Progenitor cell of endocrine pancreas (in vitro differentiated cells): Measurements from ENCODE around the gene SPEG. TPM values are rescaled to one million over a fixed set of nuclear protein-coding genes. Genes with fewer than 3 reads are reported as not detected.

ENCODE experiments used
- DNase-seq: peaks from one replicate; pipeline ENCODE4 v3.0.0; 2021; ENCODE audit warnings: low spot score; ENCODE audit not compliant: unreplicated experiment
- H3K27ac Mint-ChIP-seq: 2 replicates; pipeline ENCODE4 v1.8.0; 2021; ENCODE audit warnings: mild to moderate bottlenecking, moderate library complexity, mixed read lengths
- H3K27me3 Mint-ChIP-seq: 2 replicates; pipeline ENCODE4 v1.8.0; 2021; ENCODE audit warnings: mixed read lengths
- H3K36me3 Mint-ChIP-seq: 2 replicates; pipeline ENCODE4 v1.8.0; 2022; ENCODE audit warnings: mixed read lengths; ENCODE audit not compliant: insufficient read depth
- H3K4me1 Mint-ChIP-seq: 2 replicates; pipeline ENCODE4 v1.8.0; 2021; ENCODE audit warnings: low read depth, mixed read lengths
- H3K4me3 Mint-ChIP-seq: 2 replicates; pipeline ENCODE4 v1.8.0; 2021; ENCODE audit warnings: low read depth, mild to moderate bottlenecking, moderate library complexity, mixed read lengths
- H3K9me3 Mint-ChIP-seq: 2 replicates; pipeline ENCODE4 v1.8.0; 2021; ENCODE audit warnings: low read depth, mixed read lengths
- CTCF ChIP-seq: fragments of 200-600 bp; sonication (generic); IDR thresholded peaks from one replicate; pipeline ENCODE4 v1.5.0; 2021; ENCODE audit warnings: antibody characterized with exemption, mild to moderate bottlenecking; ENCODE audit not compliant: unreplicated experiment
- total RNA-seq: library from RNA; stranded (reverse); gene quantifications from 2 replicates; pipeline ENCODE4 v1.2.1, GENCODE V29; 2021

SPEG gene
- total RNA-seq, 1 donor from 2014 or later = 15.1 TPM

GRCh38 chr2:219470429-219470828, 35.8 kb downstream of the SPEG start:
- peaks cover 5% of the 10 kb centered on the region for H3K4me1 Mint-ChIP-seq
- no peaks in the 10 kb centered on the region for H3K9me3 Mint-ChIP-seq
- DNase-seq = no peak
- no peak overlapping the region for H3K4me3 Mint-ChIP-seq
- peaks cover 6% of the 10 kb centered on the region for H3K27me3 Mint-ChIP-seq
- no peak overlapping the region for H3K27ac Mint-ChIP-seq
- no peaks in the 10 kb centered on the region for H3K36me3 Mint-ChIP-seq
- TF ChIP-seq CTCF = no peak

- Mint-ChIP-seq H3K9me3 (no peaks in the 10 kb centered on the region), H3K4me1 (peaks cover 11% of the 10 kb centered on the region), H3K27me3 (peaks cover 10% of the 10 kb centered on the region), H3K27ac (no peak overlapping the region), H3K4me3 (no peak overlapping the region), H3K36me3 (no peaks in the 10 kb centered on the region)
- no peak for DNase-seq
- no peak for TF ChIP-seq CTCF
Observed at GRCh38 chr2:219471476-219472371, 37.1 kb downstream of the SPEG start.

- peaks cover 11% of the 10 kb centered on the region for H3K4me1 Mint-ChIP-seq
- H3K27me3 Mint-ChIP-seq = peaks cover 16% of the 10 kb centered on the region
- H3K27ac Mint-ChIP-seq = no peak overlapping the region
Observed at GRCh38 chr2:219472629-219473187, 38.1 kb downstream of the SPEG start.

GRCh38 chr2:219473511-219473910, 38.9 kb downstream of the SPEG start:
- no peak for DNase-seq
- Mint-ChIP-seq H3K36me3 (no peaks in the 10 kb centered on the region), H3K27me3 (peaks cover 16% of the 10 kb centered on the region), H3K9me3 (no peaks in the 10 kb centered on the region), H3K27ac (no peak overlapping the region), H3K4me1 (peaks cover 11% of the 10 kb centered on the region), H3K4me3 (no peak overlapping the region)
- TF ChIP-seq CTCF = no peak

More at GRCh38 chr2:219472629-219473187, 38.1 kb downstream of the SPEG start:
- no peaks in the 10 kb centered on the region for H3K36me3 Mint-ChIP-seq
- no peak for TF ChIP-seq CTCF
- H3K9me3 Mint-ChIP-seq = no peaks in the 10 kb centered on the region
- no peak for DNase-seq
- H3K4me3 Mint-ChIP-seq = no peak overlapping the region

GRCh38 chr2:219474285-219475060, 39.8 kb downstream of the SPEG start:
- DNase-seq = no peak
- H3K4me3 Mint-ChIP-seq = no peak overlapping the region

More at GRCh38 chr2:219474285-219475060, 39.8 kb downstream of the SPEG start:
- TF ChIP-seq CTCF = no peak
- no peaks in the 10 kb centered on the region for H3K9me3 Mint-ChIP-seq
- no peak overlapping the region for H3K27ac Mint-ChIP-seq
- peaks cover 25% of the 10 kb centered on the region for H3K27me3 Mint-ChIP-seq
- no peaks in the 10 kb centered on the region for H3K36me3 Mint-ChIP-seq
- H3K4me1 Mint-ChIP-seq = peaks cover 11% of the 10 kb centered on the region
